PC-9 (cell line): ENCODE data around the gene KRT78.

Experiments
- EZH2 ChIP-seq: fragments of 200-600 bp; sonication (generic); IDR thresholded peaks from 2 replicates; pipeline ENCODE4 v1.8.0; 2017; ENCODE audit warnings: antibody characterized with exemption, low read depth
- TF ChIP-seq, protein P1 (sequence below): fragments of 200-600 bp; sonication (generic); conservative IDR thresholded peaks from 2 replicates; pipeline ENCODE4 v1.6.1; 2017; ENCODE audit warnings: mixed run types, antibody characterized with exemption, mild to moderate bottlenecking, moderate library complexity

DNA sequence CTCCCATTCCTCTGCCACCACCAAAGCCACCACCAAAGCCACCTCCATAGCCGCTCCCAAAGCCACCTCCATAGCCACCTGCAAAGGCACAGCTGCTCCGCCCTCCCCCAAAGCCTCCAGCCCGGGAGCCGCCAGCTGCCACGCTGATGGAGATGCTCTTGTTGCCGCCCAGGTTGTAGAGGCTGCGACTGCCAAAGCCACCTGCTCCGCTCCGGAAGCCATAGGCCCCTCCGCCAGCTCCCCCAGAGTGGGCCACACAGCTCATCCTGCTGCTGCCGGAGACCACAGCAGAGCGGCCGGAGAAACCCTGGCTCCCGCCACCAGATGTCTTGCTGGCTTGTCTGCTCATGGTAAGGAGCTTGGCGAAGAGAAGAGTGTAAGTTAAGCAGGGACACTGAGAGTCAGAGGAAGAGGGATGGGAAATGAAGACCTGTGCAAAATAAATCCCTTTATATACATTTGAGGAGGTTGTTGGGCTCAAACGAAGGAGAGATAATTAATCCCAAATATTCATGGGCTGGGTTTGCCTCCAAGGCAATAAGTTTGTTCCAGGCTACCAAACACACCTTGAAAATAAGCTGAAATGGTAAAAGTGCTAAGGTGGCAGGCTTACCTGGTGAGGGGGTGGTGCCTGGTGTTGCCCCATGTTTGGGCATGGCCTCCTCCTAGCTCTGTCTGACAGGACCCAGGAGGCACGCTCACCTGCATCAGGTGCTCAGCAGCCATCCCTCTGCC, 52.9 kb downstream of the KRT78 start, which contains the start of gene KRT3:
- TF ChIP-seq, protein P1, sequence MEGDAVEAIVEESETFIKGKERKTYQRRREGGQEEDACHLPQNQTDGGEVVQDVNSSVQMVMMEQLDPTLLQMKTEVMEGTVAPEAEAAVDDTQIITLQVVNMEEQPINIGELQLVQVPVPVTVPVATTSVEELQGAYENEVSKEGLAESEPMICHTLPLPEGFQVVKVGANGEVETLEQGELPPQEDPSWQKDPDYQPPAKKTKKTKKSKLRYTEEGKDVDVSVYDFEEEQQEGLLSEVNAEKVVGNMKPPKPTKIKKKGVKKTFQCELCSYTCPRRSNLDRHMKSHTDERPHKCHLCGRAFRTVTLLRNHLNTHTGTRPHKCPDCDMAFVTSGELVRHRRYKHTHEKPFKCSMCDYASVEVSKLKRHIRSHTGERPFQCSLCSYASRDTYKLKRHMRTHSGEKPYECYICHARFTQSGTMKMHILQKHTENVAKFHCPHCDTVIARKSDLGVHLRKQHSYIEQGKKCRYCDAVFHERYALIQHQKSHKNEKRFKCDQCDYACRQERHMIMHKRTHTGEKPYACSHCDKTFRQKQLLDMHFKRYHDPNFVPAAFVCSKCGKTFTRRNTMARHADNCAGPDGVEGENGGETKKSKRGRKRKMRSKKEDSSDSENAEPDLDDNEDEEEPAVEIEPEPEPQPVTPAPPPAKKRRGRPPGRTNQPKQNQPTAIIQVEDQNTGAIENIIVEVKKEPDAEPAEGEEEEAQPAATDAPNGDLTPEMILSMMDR: no peak
- TF ChIP-seq EZH2: no peak
